Measurements from ENCODE around the gene TTYH1. TPM values are rescaled to one million over a fixed set of nuclear protein-coding genes. Genes with fewer than 3 reads are reported as not detected.
"Not testable (repeated sequence)": the region's sequence is repeated elsewhere in the genome, so short reads cannot be mapped to it uniquely, and the experiment has no call there.

The TTYH1 gene
- not detected in 2 replicates for total RNA-seq

GRCh38 chr19:54415208-54415900 lies at the start of gene TTYH1:
TTYH1 (plus strand) TSS chr19:54415464; CDS start chr19:54415553, 89 bp downstream.
- no peak within 1 kb of the TSS for H3K4me2 ChIP-seq (ENCODE audit: insufficient read depth, low read length)
- DNase-seq (ENCODE audit: insufficient read length, low spot score, missing footprints) = peak; percentile 88
- H2AFZ ChIP-seq (ENCODE audit: low read length) = no peak within 1 kb of the TSS
- no peak for TF ChIP-seq CTCF (IDR thresholded peaks at IDR 0.05; ENCODE audit: extremely low read depth, low read depth, low read length)
- H3K9me3 ChIP-seq (ENCODE audit: low read depth, low read length) = no peaks in the 10 kb centered on the region
- no peaks in the 10 kb centered on the region for H4K20me1 ChIP-seq (ENCODE audit: insufficient read depth, low read length)
- no peaks in the 10 kb centered on the region for H3K36me3 ChIP-seq (ENCODE audit: insufficient read depth, low read length)
- H3K4me3 ChIP-seq (ENCODE audit: insufficient read depth, low read length) = no peak within 1 kb of the TSS
- H3K27me3 ChIP-seq (ENCODE audit: insufficient read depth, low read length) = peaks cover 50% of the 10 kb centered on the region
- H3K4me1 ChIP-seq (ENCODE audit: insufficient read depth, low read length) = peaks cover 3% of the 10 kb centered on the region
- no peak within 1 kb of the TSS for H3K27ac ChIP-seq (ENCODE audit: low read depth, low read length)
- no peaks in the 10 kb centered on the region for H3K79me2 ChIP-seq (ENCODE audit: insufficient read depth, low read length)

DNA sequence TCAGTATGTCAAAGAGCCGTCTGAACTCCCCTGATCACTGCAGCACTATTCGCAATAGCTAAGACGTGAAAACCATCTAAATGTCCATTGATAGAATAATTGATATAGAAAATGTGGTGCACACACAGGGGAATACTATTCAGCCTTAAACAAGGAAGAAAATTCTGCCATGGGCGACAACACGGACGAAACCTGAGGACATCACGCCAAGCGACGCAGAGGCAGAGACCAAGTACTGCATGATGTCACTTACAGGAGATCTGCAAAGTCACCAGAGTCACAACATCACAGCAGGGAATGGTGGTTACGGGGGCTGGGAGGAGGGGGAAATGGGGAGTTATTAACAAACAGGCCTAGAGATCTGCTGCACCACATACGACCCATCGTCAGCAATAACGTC lies 49.5 kb upstream of the TTYH1 start:
- H3K27ac ChIP-seq (ENCODE audit: low read depth, low read length); H3K36me3 ChIP-seq (ENCODE audit: insufficient read depth, low read length); H3K9me3 ChIP-seq (ENCODE audit: low read depth, low read length); H3K4me1 ChIP-seq (ENCODE audit: insufficient read depth, low read length); H3K4me3 ChIP-seq (ENCODE audit: insufficient read depth, low read length); H3K4me2 ChIP-seq (ENCODE audit: insufficient read depth, low read length); H3K79me2 ChIP-seq (ENCODE audit: insufficient read depth, low read length); H4K20me1 ChIP-seq (ENCODE audit: insufficient read depth, low read length); DNase-seq (ENCODE audit: insufficient read length, low spot score, missing footprints); H2AFZ ChIP-seq (ENCODE audit: low read length); H3K27me3 ChIP-seq (ENCODE audit: insufficient read depth, low read length): not testable (repeated sequence)

- H4K20me1 ChIP-seq (ENCODE audit: insufficient read depth, low read length) = no peaks in the 10 kb centered on the region
- H2AFZ ChIP-seq (ENCODE audit: low read length) = no peak overlapping the region
- H3K36me3 ChIP-seq (ENCODE audit: insufficient read depth, low read length) = no peaks in the 10 kb centered on the region
- no peak overlapping the region for H3K27ac ChIP-seq (ENCODE audit: low read depth, low read length)
- H3K27me3 ChIP-seq (ENCODE audit: insufficient read depth, low read length) = no peaks in the 10 kb centered on the region
- no peak for DNase-seq (ENCODE audit: insufficient read length, low spot score, missing footprints)
- no peak overlapping the region for H3K4me2 ChIP-seq (ENCODE audit: insufficient read depth, low read length)
- H3K79me2 ChIP-seq (ENCODE audit: insufficient read depth, low read length) = no peaks in the 10 kb centered on the region
- TF ChIP-seq CTCF (IDR thresholded peaks at IDR 0.05; ENCODE audit: extremely low read depth, low read depth, low read length) = no peak
- H3K9me3 ChIP-seq (ENCODE audit: low read depth, low read length) = no peaks in the 10 kb centered on the region
- no peaks in the 10 kb centered on the region for H3K4me1 ChIP-seq (ENCODE audit: insufficient read depth, low read length)
- no peak overlapping the region for H3K4me3 ChIP-seq (ENCODE audit: insufficient read depth, low read length)
Measured at GRCh38 chr19:54366811-54367210, 48.5 kb upstream of the TTYH1 start.

DNA sequence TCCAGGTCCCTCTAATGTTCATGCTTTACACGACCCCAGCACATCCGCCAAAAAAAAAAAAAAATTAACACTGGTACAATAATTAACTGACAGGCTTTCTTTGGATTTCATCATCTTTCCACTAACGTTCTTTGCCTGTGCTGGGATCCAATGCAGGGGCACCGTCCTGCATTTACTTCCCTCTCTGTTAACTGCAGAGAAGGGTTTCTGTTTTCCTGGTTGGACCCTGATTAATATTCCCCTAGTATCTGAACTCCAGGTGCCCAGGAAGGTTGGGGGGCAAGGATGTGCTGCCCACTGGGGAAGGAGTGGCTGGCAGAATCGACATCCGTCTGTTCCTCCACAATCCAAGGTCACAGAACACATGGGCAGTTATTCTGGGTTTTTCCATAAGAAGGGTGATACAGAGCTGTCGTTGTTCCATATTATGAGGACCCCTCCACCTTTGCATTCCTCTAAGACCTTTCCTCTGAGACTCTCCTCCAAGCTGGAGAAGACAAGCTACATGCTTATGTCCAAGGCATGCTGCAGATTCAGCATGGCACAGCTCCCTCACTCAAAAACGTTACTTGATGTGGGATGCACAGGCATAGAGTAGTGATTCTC lies 46.1 kb upstream of the TTYH1 start:
- no peaks in the 10 kb centered on the region for H3K4me1 ChIP-seq (ENCODE audit: insufficient read depth, low read length)
- H3K4me3 ChIP-seq (ENCODE audit: insufficient read depth, low read length) = no peak overlapping the region
- no peak overlapping the region for H3K27ac ChIP-seq (ENCODE audit: low read depth, low read length)
- no peak overlapping the region for H3K4me2 ChIP-seq (ENCODE audit: insufficient read depth, low read length)
- H3K36me3 ChIP-seq (ENCODE audit: insufficient read depth, low read length) = no peaks in the 10 kb centered on the region
- no peaks in the 10 kb centered on the region for H4K20me1 ChIP-seq (ENCODE audit: insufficient read depth, low read length)
- TF ChIP-seq CTCF (IDR thresholded peaks at IDR 0.05; ENCODE audit: extremely low read depth, low read depth, low read length) = no peak
- H2AFZ ChIP-seq (ENCODE audit: low read length) = no peak overlapping the region
- no peaks in the 10 kb centered on the region for H3K9me3 ChIP-seq (ENCODE audit: low read depth, low read length)
- no peaks in the 10 kb centered on the region for H3K79me2 ChIP-seq (ENCODE audit: insufficient read depth, low read length)
- H3K27me3 ChIP-seq (ENCODE audit: insufficient read depth, low read length) = no peaks in the 10 kb centered on the region
- no peak for DNase-seq (ENCODE audit: insufficient read length, low spot score, missing footprints)

- not testable (repeated sequence) for H2AFZ ChIP-seq (ENCODE audit: low read length); H3K4me3 ChIP-seq (ENCODE audit: insufficient read depth, low read length); H4K20me1 ChIP-seq (ENCODE audit: insufficient read depth, low read length); H3K4me2 ChIP-seq (ENCODE audit: insufficient read depth, low read length); H3K27ac ChIP-seq (ENCODE audit: low read depth, low read length); H3K9me3 ChIP-seq (ENCODE audit: low read depth, low read length); DNase-seq (ENCODE audit: insufficient read length, low spot score, missing footprints); H3K4me1 ChIP-seq (ENCODE audit: insufficient read depth, low read length); H3K27me3 ChIP-seq (ENCODE audit: insufficient read depth, low read length); H3K79me2 ChIP-seq (ENCODE audit: insufficient read depth, low read length); H3K36me3 ChIP-seq (ENCODE audit: insufficient read depth, low read length)
Measured at GRCh38 chr19:54369688-54370433, 45.4 kb upstream of the TTYH1 start.

GRCh38 chr19:54370434-54370796 lies 44.8 kb upstream of the TTYH1 start:
- not testable (repeated sequence) for H3K4me1 ChIP-seq (ENCODE audit: insufficient read depth, low read length); H3K27ac ChIP-seq (ENCODE audit: low read depth, low read length); H4K20me1 ChIP-seq (ENCODE audit: insufficient read depth, low read length); H2AFZ ChIP-seq (ENCODE audit: low read length); H3K4me3 ChIP-seq (ENCODE audit: insufficient read depth, low read length); H3K36me3 ChIP-seq (ENCODE audit: insufficient read depth, low read length); H3K9me3 ChIP-seq (ENCODE audit: low read depth, low read length); DNase-seq (ENCODE audit: insufficient read length, low spot score, missing footprints); H3K79me2 ChIP-seq (ENCODE audit: insufficient read depth, low read length); H3K4me2 ChIP-seq (ENCODE audit: insufficient read depth, low read length); H3K27me3 ChIP-seq (ENCODE audit: insufficient read depth, low read length)
